GM19035 (cell line): ENCODE data around the gene TOMM70.
"Not testable (repeated sequence)": the region's sequence is repeated elsewhere in the genome, so short reads cannot be mapped to it uniquely, and the experiment has no call there.

Source experiments
- ATAC-seq: cut with Tn5 transposase; IDR thresholded peaks from one replicate; pipeline ENCODE4 v1.9.1; 2021; ENCODE audit not compliant: unreplicated experiment

TOMM70 gene

DNA sequence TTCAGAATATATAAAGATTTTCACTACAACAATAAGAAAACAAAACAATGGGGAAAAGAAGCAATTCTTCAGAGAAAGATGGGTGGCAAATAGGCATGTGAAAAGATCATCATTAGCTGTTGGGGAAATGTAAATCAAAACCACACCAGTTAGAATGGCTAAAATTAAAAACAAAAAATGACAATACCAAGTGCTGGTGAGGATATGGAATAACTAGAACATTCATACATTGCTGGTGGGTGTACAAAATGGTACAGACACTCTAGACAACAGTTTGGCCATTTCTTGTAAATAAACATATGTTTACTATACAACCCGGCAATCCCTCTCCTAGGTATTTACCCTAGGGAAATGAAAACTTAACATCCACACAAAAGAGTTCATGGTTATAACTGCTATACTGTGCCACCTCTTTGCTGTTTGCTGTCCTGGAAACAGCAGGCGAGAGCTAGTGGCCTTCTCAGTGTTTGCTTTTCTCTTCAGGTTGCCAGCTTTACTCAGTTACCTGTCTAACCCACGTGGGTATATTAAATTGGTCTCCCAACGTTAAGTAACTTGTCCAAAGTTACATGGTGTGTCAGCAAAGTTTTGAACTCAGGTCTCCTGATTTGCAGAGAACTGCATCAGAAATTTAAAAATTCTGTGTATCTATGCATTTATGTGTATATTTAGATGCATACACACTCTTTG lies 70.9 kb downstream of the TOMM70 start:
- ATAC-seq = no peak

GRCh38 chr3:100327377-100327776 lies 73.5 kb downstream of the TOMM70 start:
- ATAC-seq = not testable (repeated sequence)

DNA sequence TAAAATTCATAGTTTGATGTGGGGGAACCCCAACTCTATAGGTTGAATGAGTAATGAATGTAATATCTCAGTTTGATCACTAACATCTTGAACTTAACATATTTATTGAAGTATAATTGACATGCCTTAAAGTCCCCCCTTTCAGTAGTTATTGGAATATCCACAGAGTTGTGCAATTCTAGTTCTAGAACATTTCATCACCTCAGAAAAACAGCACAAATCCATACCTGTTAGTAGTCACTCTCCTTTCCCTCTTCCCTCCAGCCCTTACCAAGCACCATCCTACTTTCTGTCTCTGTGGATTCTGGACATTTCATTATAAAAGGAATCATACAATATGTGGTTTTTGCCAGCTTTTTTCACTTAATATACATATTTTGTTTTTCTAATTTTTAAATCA lies 75.1 kb downstream of the TOMM70 start:
- no peak for ATAC-seq

GRCh38 chr3:100324044-100324443 lies 76.8 kb downstream of the TOMM70 start:
- no peak for ATAC-seq

DNA sequence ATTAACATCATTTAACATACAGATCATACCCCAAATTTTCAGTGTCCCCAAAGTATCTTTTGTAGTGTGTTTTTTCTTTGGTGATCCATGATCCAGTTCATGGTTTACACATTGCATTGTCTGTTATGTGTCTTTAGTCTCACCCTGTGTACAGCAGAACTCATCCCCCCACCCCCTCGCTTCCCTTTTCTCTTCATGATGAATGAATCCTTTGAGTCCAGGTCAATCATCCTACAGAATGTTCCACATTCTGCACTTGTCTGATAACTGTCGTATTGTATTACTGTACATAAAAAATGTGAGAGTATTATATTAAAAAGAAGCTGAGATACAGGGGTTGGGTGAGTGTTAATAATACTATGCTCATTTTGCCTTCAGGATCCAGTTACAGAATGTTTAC lies 80.9 kb downstream of the TOMM70 start:
- no peak for ATAC-seq

DNA sequence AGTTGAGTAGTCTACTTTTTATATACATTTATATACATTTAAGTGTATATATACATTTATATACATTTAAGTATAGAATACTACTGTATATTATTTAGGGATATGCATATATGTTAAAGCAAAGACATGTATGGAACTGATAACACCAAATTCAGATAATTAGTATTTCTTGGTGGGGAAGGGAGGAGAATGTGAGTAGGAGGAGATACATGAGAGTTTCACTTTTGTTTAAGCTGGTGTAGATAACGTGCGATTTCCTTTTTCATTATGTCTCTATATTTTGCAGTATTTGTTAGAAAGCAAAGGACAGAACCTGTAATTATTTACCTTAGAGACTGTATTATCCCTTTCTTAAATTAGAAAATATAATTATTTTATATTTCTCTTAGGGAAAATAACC lies 83.0 kb downstream of the TOMM70 start:
- ATAC-seq = peak; percentile 65

GRCh38 chr3:100316641-100317069 lies 84.2 kb downstream of the TOMM70 start:
- ATAC-seq = peak; percentile 66
